WTC11 (cell line): Measurements from ENCODE around the gene NDOR1. TPM values are rescaled to one million over a fixed set of nuclear protein-coding genes. Genes with fewer than 3 reads are reported as not detected.

Experiments
- ATAC-seq: fragments of 200-7000 bp; cut with Tn5 transposase; 2 replicates; pipeline ENCODE4 v1.10.0; 2021; ENCODE audit warnings: mild to moderate bottlenecking, moderate library complexity
- CTCF ChIA-PET: fragments of 300-600 bp; sonication (Branson Sonifier 250); formaldehyde crosslinking; loops from one replicate; lab custom pipeline; 2021; ENCODE audit warnings: antibody characterized with exemption; lab: Charles Lee
- POLR2A ChIA-PET: fragments of 350-600 bp; sonication (Branson Sonifier 250); formaldehyde crosslinking; loops from one replicate; lab custom pipeline; 2021; ENCODE audit warnings: antibody characterized with exemption; lab: Charles Lee
- DNase-seq: peaks from one replicate; pipeline ENCODE4 v3.0.0; 2021; ENCODE audit warnings: low spot score
- H3K27ac Mint-ChIP-seq: 2 replicates; pipeline ENCODE4 v1.8.0; 2021; ENCODE audit warnings: mixed read lengths
- H3K27me3 Mint-ChIP-seq: 2 replicates; pipeline ENCODE4 v1.8.0; 2021; ENCODE audit warnings: low read depth, mild to moderate bottlenecking, moderate library complexity, mixed read lengths
- H3K36me3 Mint-ChIP-seq: 2 replicates; pipeline ENCODE4 v1.8.0; 2021; ENCODE audit warnings: mixed read lengths
- H3K4me1 Mint-ChIP-seq: 2 replicates; pipeline ENCODE4 v1.8.0; 2022; ENCODE audit warnings: mixed read lengths
- H3K4me3 Mint-ChIP-seq: 2 replicates; pipeline ENCODE4 v1.8.0; 2021; ENCODE audit warnings: mild to moderate bottlenecking, moderate library complexity, mixed read lengths
- H3K9me3 Mint-ChIP-seq: 2 replicates; pipeline ENCODE4 v1.8.0; 2021; ENCODE audit warnings: mixed read lengths
- EMX1 ChIP-seq: fragments of 250-450 bp; sonication (Bioruptor Pico); IDR thresholded peaks from 2 replicates; pipeline ENCODE4 v1.8.0; 2021; ENCODE audit warnings: mild to moderate bottlenecking
- ETV6 ChIP-seq: sonication (generic); formaldehyde crosslinking; IDR thresholded peaks from 2 replicates; pipeline ENCODE4 v1.8.1; 2022; ENCODE audit warnings: mild to moderate bottlenecking, missing genetic modification reagents
- FOXK1 ChIP-seq: sonication (generic); formaldehyde crosslinking; IDR thresholded peaks from 2 replicates; pipeline ENCODE4 v1.8.0; 2022; ENCODE audit warnings: mild to moderate bottlenecking, moderate library complexity, missing genetic modification reagents
- FOXP1 ChIP-seq: sonication (generic); formaldehyde crosslinking; IDR thresholded peaks from 2 replicates; pipeline ENCODE4 v1.8.0; 2022; ENCODE audit warnings: missing genetic modification reagents, mild to moderate bottlenecking, moderate library complexity, borderline replicate concordance
- KAT7 ChIP-seq: sonication (generic); formaldehyde crosslinking; IDR thresholded peaks from 2 replicates; pipeline ENCODE4 v1.8.1; 2023; ENCODE audit warnings: missing genetic modification reagents, mild to moderate bottlenecking, borderline replicate concordance
- MYBL2 ChIP-seq: sonication (generic); formaldehyde crosslinking; IDR thresholded peaks from 2 replicates; pipeline ENCODE4 v1.8.1; 2023; ENCODE audit warnings: mild to moderate bottlenecking, moderate library complexity, missing genetic modification reagents
- NFATC4 ChIP-seq: fragments of 250-450 bp; sonication (Bioruptor Pico); IDR thresholded peaks from 2 replicates; pipeline ENCODE4 v1.9.0; 2021; ENCODE audit warnings: mild to moderate bottlenecking
- NFE2L1 ChIP-seq: sonication (generic); formaldehyde crosslinking; IDR thresholded peaks from 2 replicates; pipeline ENCODE4 v1.8.1; 2023; ENCODE audit warnings: missing genetic modification reagents
- NR2C2 ChIP-seq: sonication (generic); formaldehyde crosslinking; IDR thresholded peaks from 2 replicates; pipeline ENCODE4 v1.8.0; 2022; ENCODE audit warnings: mild to moderate bottlenecking, missing genetic modification reagents
- SOX15 ChIP-seq: fragments of 250-450 bp; sonication (Bioruptor Pico); IDR thresholded peaks from 2 replicates; pipeline ENCODE4 v1.9.0; 2021; ENCODE audit warnings: mild to moderate bottlenecking
- SP1 ChIP-seq: sonication (generic); formaldehyde crosslinking; conservative IDR thresholded peaks from 2 replicates; pipeline ENCODE4 v1.8.1; 2022; ENCODE audit warnings: missing genetic modification reagents
- TEAD1 ChIP-seq: sonication (generic); formaldehyde crosslinking; IDR thresholded peaks from 2 replicates; pipeline ENCODE4 v1.8.0; 2022; ENCODE audit warnings: mild to moderate bottlenecking, missing genetic modification reagents
- ZNF121 ChIP-seq: sonication (generic); formaldehyde crosslinking; IDR thresholded peaks from 2 replicates; pipeline ENCODE4 v1.8.0; 2023; ENCODE audit warnings: missing genetic modification reagents
- ZNF416 ChIP-seq: fragments of 250-450 bp; sonication (Bioruptor Pico); IDR thresholded peaks from 2 replicates; pipeline ENCODE4 v1.9.0; 2021; ENCODE audit warnings: mild to moderate bottlenecking, inconsistent platforms
- ZNF671 ChIP-seq: fragments of 250-450 bp; sonication (Bioruptor Pico); IDR thresholded peaks from 2 replicates; pipeline ENCODE4 v1.8.0; 2021; ENCODE audit warnings: mild to moderate bottlenecking
- total RNA-seq: library from RNA; stranded (reverse); gene quantifications from 3 replicates; pipeline ENCODE4 v1.2.3, GENCODE V29; 2021
- TF ChIP-seq, protein P1 (sequence below): sonication (generic); formaldehyde crosslinking; IDR thresholded peaks from 2 replicates; pipeline ENCODE4 v1.8.1; 2022; ENCODE audit warnings: low read depth, mild to moderate bottlenecking, moderate library complexity, missing genetic modification reagents, borderline replicate concordance
- TF ChIP-seq, protein P2 (sequence below): sonication (generic); formaldehyde crosslinking; IDR thresholded peaks from 2 replicates; pipeline ENCODE4 v1.8.0; 2022; ENCODE audit warnings: mild to moderate bottlenecking, missing genetic modification reagents
- TF ChIP-seq, protein P3 (sequence below): fragments of 250-450 bp; sonication (Bioruptor Pico); IDR thresholded peaks from 2 replicates; pipeline ENCODE4 v1.8.0; 2021; ENCODE audit warnings: mild to moderate bottlenecking
- TF ChIP-seq, protein P4 (sequence below): sonication (generic); formaldehyde crosslinking; IDR thresholded peaks from 2 replicates; pipeline ENCODE4 v1.8.1; 2023; ENCODE audit warnings: mild to moderate bottlenecking, moderate library complexity, missing genetic modification reagents
- TF ChIP-seq, protein P5 (sequence below): sonication (generic); formaldehyde crosslinking; IDR thresholded peaks from 2 replicates; pipeline ENCODE4 v1.8.1; 2023; ENCODE audit warnings: mild to moderate bottlenecking, missing genetic modification reagents, moderate library complexity
- TF ChIP-seq, protein P6 (sequence below): sonication (generic); formaldehyde crosslinking; IDR thresholded peaks from 2 replicates; pipeline ENCODE4 v1.8.0; 2022; ENCODE audit warnings: missing genetic modification reagents
- TF ChIP-seq, protein P7 (sequence below): sonication (generic); formaldehyde crosslinking; IDR thresholded peaks from 2 replicates; pipeline ENCODE4 v1.8.0; 2023; ENCODE audit warnings: missing genetic modification reagents
- TF ChIP-seq, protein P8 (sequence below): sonication (generic); formaldehyde crosslinking; IDR thresholded peaks from 2 replicates; pipeline ENCODE4 v1.8.1; 2023; ENCODE audit warnings: mild to moderate bottlenecking, missing genetic modification reagents, moderate library complexity

The NDOR1 gene
- total RNA-seq, 1 experiment from 2014 or later, result 49.0 TPM

DNA sequence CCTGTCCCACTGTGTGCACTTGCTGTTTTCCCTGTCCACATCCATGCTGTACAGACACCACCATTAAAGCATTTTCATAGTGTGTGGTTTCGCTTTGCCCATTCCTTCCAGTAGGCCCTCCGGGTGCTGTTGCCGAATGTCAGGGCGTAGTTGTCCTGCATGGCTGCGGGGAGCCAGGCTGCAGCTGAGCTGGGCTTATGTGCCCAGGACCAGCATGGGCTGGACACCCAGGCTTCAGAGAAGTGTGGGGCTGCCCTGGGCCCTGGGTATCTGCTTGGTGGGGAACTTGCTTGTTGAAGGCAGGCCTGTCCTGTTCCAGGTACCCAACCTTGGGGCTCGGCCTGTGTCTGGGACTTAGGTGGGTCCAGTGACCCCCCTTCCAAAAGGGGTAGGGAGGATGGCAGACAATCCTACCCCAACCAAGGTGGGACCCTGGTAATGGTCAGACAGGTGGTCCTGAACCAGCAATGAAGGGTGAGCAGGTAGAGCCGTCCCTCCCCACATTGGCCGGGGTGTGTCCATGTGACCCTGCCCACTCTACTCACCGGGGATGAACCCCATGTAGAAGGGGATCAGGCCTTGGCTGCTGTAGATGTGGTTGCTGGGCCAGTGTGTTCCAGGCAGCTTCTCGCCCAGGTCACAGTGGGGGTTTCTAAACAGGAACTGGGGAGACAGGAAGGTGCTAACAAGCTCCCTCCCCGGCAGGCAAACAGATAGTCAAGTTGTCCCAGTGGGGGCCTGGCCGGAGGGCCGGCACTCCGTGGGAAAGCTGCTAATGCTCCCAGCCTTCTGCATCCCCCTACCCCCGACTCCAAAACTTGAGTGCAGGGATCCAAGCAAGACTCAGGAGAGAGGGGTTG lies 38.4 kb downstream of the NDOR1 start:
- ChIA-PET POLR2A (interaction anchor here (0.5 to 2.1 kb wide), 3 partner anchors 10 to 43 kb away, joined by 3 to 9 read pairs (median 4); no protein-coding TSS in a partner anchor), CTCF (interaction anchor here (0.6 to 2.3 kb wide), 15 partner anchors 9 to 214 kb away, joined by 3 to 12 read pairs (median 4); partner anchors contain the start of genes NELFB, RNF224, SAPCD2 and TOR4A)
- peaks cover 31% of the 10 kb centered on the region for H3K4me1 Mint-ChIP-seq
- peaks cover 20% of the 10 kb centered on the region for H3K36me3 Mint-ChIP-seq
- H3K27me3 Mint-ChIP-seq, result peaks cover 4% of the 10 kb centered on the region
- peak overlapping the region; percentile 70 for H3K27ac Mint-ChIP-seq
- peak overlapping the region; percentile 81 for H3K4me3 Mint-ChIP-seq
- ATAC-seq (no peak), DNase-seq (no peak)
- no peaks in the 10 kb centered on the region for H3K9me3 Mint-ChIP-seq
- TF ChIP-seq MYBL2, result 0 out of 2 replicates have a peak, but pooled peaks have one; percentile 43
- TF ChIP-seq, protein P1, sequence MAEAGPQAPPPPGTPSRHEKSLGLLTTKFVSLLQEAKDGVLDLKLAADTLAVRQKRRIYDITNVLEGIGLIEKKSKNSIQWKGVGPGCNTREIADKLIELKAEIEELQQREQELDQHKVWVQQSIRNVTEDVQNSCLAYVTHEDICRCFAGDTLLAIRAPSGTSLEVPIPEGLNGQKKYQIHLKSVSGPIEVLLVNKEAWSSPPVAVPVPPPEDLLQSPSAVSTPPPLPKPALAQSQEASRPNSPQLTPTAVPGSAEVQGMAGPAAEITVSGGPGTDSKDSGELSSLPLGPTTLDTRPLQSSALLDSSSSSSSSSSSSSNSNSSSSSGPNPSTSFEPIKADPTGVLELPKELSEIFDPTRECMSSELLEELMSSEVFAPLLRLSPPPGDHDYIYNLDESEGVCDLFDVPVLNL (CRISPR knock-in tag), result no peak
- TF ChIP-seq, protein P2, sequence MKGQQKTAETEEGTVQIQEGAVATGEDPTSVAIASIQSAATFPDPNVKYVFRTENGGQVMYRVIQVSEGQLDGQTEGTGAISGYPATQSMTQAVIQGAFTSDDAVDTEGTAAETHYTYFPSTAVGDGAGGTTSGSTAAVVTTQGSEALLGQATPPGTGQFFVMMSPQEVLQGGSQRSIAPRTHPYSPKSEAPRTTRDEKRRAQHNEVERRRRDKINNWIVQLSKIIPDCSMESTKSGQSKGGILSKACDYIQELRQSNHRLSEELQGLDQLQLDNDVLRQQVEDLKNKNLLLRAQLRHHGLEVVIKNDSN (CRISPR knock-in tag), result peak; percentile 64; the same call in 1 of the 2 replicates
- TF ChIP-seq, protein P3, sequence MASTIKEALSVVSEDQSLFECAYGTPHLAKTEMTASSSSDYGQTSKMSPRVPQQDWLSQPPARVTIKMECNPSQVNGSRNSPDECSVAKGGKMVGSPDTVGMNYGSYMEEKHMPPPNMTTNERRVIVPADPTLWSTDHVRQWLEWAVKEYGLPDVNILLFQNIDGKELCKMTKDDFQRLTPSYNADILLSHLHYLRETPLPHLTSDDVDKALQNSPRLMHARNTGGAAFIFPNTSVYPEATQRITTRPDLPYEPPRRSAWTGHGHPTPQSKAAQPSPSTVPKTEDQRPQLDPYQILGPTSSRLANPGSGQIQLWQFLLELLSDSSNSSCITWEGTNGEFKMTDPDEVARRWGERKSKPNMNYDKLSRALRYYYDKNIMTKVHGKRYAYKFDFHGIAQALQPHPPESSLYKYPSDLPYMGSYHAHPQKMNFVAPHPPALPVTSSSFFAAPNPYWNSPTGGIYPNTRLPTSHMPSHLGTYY (CRISPR knock-in tag), result 0 out of 2 replicates have a peak, but pooled peaks have one; percentile 53
- TF ChIP-seq, protein P4, sequence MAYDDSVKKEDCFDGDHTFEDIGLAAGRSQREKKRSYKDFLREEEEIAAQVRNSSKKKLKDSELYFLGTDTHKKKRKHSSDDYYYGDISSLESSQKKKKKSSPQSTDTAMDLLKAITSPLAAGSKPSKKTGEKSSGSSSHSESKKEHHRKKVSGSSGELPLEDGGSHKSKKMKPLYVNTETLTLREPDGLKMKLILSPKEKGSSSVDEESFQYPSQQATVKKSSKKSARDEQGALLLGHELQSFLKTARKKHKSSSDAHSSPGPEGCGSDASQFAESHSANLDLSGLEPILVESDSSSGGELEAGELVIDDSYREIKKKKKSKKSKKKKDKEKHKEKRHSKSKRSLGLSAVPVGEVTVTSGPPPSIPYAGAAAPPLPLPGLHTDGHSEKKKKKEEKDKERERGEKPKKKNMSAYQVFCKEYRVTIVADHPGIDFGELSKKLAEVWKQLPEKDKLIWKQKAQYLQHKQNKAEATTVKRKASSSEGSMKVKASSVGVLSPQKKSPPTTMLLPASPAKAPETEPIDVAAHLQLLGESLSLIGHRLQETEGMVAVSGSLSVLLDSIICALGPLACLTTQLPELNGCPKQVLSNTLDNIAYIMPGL (CRISPR knock-in tag), result no peak
- TF ChIP-seq ETV6 (CRISPR knock-in tag), result 0 out of 2 replicates have a peak, but pooled peaks have one; percentile 36
- 0 out of 2 replicates have a peak, but pooled peaks have one; percentile 4 for TF ChIP-seq ZNF121 (CRISPR knock-in tag)
- TF ChIP-seq TEAD1, result peak; percentile 49; the same call in 1 of the 2 replicates
- TF ChIP-seq EMX1, result peak; percentile 86
- TF ChIP-seq SOX15 (CRISPR knock-in tag), result no peak
- no peak for TF ChIP-seq NR2C2 (CRISPR knock-in tag)
- 0 out of 2 replicates have a peak, but pooled peaks have one; percentile 37 for TF ChIP-seq NFE2L1 (CRISPR knock-in tag)
- peak; percentile 17; the same call in 1 of the 2 replicates for TF ChIP-seq ZNF671 (CRISPR knock-in tag)
- TF ChIP-seq, protein P5, sequence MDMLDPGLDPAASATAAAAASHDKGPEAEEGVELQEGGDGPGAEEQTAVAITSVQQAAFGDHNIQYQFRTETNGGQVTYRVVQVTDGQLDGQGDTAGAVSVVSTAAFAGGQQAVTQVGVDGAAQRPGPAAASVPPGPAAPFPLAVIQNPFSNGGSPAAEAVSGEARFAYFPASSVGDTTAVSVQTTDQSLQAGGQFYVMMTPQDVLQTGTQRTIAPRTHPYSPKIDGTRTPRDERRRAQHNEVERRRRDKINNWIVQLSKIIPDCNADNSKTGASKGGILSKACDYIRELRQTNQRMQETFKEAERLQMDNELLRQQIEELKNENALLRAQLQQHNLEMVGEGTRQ (CRISPR knock-in tag), result peak; percentile 64
- no peak for TF ChIP-seq KAT7 (CRISPR knock-in tag)
- TF ChIP-seq, protein P6, sequence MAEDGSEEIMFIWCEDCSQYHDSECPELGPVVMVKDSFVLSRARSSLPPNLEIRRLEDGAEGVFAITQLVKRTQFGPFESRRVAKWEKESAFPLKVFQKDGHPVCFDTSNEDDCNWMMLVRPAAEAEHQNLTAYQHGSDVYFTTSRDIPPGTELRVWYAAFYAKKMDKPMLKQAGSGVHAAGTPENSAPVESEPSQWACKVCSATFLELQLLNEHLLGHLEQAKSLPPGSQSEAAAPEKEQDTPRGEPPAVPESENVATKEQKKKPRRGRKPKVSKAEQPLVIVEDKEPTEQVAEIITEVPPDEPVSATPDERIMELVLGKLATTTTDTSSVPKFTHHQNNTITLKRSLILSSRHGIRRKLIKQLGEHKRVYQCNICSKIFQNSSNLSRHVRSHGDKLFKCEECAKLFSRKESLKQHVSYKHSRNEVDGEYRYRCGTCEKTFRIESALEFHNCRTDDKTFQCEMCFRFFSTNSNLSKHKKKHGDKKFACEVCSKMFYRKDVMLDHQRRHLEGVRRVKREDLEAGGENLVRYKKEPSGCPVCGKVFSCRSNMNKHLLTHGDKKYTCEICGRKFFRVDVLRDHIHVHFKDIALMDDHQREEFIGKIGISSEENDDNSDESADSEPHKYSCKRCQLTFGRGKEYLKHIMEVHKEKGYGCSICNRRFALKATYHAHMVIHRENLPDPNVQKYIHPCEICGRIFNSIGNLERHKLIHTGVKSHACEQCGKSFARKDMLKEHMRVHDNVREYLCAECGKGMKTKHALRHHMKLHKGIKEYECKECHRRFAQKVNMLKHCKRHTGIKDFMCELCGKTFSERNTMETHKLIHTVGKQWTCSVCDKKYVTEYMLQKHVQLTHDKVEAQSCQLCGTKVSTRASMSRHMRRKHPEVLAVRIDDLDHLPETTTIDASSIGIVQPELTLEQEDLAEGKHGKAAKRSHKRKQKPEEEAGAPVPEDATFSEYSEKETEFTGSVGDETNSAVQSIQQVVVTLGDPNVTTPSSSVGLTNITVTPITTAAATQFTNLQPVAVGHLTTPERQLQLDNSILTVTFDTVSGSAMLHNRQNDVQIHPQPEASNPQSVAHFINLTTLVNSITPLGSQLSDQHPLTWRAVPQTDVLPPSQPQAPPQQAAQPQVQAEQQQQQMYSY, result 0 out of 2 replicates have a peak, but pooled peaks have one; percentile 14
- TF ChIP-seq SP1 (CRISPR knock-in tag), result 0 out of 2 replicates have a peak, but pooled peaks have one; percentile 19
- TF ChIP-seq NFATC4 (CRISPR knock-in tag), result 0 out of 2 replicates have a peak, but pooled peaks have one; percentile 53
- TF ChIP-seq, protein P7, sequence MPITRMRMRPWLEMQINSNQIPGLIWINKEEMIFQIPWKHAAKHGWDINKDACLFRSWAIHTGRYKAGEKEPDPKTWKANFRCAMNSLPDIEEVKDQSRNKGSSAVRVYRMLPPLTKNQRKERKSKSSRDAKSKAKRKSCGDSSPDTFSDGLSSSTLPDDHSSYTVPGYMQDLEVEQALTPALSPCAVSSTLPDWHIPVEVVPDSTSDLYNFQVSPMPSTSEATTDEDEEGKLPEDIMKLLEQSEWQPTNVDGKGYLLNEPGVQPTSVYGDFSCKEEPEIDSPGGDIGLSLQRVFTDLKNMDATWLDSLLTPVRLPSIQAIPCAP (CRISPR knock-in tag), result peak; percentile 40; the same call in 1 of the 2 replicates
- TF ChIP-seq FOXP1, result 0 out of 2 replicates have a peak, but pooled peaks have one; percentile 67
- TF ChIP-seq, protein P8, sequence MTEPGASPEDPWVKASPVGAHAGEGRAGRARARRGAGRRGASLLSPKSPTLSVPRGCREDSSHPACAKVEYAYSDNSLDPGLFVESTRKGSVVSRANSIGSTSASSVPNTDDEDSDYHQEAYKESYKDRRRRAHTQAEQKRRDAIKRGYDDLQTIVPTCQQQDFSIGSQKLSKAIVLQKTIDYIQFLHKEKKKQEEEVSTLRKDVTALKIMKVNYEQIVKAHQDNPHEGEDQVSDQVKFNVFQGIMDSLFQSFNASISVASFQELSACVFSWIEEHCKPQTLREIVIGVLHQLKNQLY, result no peak
- TF ChIP-seq FOXK1 (CRISPR knock-in tag), result no peak
- TF ChIP-seq ZNF416 (CRISPR knock-in tag), result peak; percentile 40; the same call in 1 of the 2 replicates
